ENCODE results near the gene TMEM175. TPM values are rescaled to one million over a fixed set of nuclear protein-coding genes. Genes with fewer than 3 reads are reported as not detected.

TMEM175 gene
- polyA plus RNA-seq, 1 of the 3 experiments (the other 2 are of a cell fraction), result 54.2 TPM

DNA sequence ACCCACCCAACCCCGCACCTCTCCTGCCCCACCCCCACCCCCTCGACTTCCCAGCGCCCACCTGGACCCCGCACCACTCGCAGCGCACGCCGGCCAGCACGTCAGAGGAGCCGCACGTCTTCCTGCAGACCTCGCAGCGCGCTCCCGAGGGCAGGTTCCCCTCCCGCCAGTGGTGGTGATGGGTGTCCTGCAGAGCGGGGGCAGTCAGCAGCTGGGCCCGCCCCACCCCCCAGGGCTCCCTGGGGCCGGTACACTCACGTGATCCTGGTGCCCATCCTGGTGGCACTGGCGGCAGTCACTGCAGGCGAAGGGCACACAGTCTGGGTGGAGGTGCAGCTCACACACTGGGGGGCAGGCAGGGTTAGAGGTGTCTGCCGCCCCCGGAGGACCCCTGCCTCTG, 36.0 kb downstream of the TMEM175 start:
- WGBS (ENCODE audit: low lambda C conversion rate), result 91% methylated on average over 9 of the region's 24 CpGs
- H3K27ac ChIP-seq (ENCODE audit: low read depth in 2 of 2, low read length in 1 of 2), result no peak overlapping the region

DNA sequence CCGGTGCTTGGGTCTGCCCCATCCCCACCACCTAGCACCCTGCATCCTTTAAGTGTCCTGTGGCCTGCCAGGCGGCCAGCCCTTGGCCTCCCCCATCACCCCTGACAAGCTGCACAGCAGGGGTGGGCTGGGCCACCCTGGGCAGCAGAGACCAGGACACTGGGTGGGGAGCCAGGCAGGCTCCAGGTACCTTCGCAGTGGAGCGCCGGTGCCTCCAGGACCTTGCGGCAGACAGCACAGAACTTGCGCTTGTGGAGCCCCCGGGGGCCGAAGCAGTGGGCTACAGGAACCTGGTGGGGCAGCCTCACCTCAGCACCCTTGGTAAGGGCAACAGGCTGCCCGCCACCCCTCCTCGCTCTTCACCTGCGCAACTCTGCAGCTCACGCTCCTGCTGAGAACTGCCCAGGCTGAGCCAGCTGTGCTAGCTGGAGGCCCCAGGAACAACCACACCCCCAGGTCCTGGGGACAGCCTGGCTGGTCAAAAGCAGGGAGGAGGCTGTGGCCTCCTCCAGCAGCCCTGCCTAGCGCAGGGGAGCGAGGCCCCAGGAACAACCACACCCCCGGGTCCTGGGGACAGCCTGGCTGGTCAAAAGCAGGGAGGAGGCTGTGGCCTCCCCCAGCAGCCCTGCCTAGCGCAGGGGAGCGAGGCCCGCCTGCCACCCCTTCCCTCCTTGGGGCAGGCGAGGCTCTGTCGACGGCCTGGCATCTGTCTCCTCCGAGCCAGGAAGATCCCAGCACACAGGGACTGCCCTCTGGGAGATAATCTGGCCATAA, 36.5 kb downstream of the TMEM175 start:
- H3K27ac ChIP-seq (ENCODE audit: low read depth in 2 of 2, low read length in 1 of 2), result no peak overlapping the region
- H3K9me2 ChIP-seq, result no peaks in the 10 kb centered on the region
- H3K9ac ChIP-seq, result no peak overlapping the region
- H3K27me3 ChIP-seq (ENCODE audit: insufficient read depth), result no peaks in the 10 kb centered on the region
- no peaks in the 10 kb centered on the region for H3K9me3 ChIP-seq
- POLR2A ChIA-PET, result no interaction called here
- H2AFZ ChIP-seq (ENCODE audit: low read depth), result no peak overlapping the region
- peaks cover 7 to 16% of the 10 kb centered on the region in 2 experiments; a peak in 1 of 4 replicates for H3K4me1 ChIP-seq (ENCODE audit: control insufficient read depth in 1 of 2, insufficient read depth in 2 of 2, low read depth in 1 of 2, low read length in 1 of 2)
- H4K20me1 ChIP-seq (ENCODE audit: insufficient read depth), result peaks cover 18% of the 10 kb centered on the region
- no peak for TF ChIP-seq SMC3 (IDR thresholded peaks at IDR 0.05; ENCODE audit: low read depth, low read length)
- WGBS (ENCODE audit: low lambda C conversion rate), result 100% methylated on average over 2 of the region's 23 CpGs
- peaks cover 0 to 23% of the 10 kb centered on the region in 2 experiments for H3K36me3 ChIP-seq (replicated peaks in 1 of 2; ENCODE audit: control insufficient read depth in 1 of 2, insufficient read depth in 2 of 2, low read length in 1 of 2)
- no peak overlapping the region for H3K4me2 ChIP-seq
- DNase-seq, result no peak
- CTCF ChIA-PET, result no interaction called here
- H3K79me2 ChIP-seq (ENCODE audit: insufficient read depth), result peaks cover 18% of the 10 kb centered on the region; the same call in 1 of the 2 replicates
- no peaks in the 10 kb centered on the region for H3F3A ChIP-seq (replicated peaks; ENCODE audit: insufficient read depth)
- no peak overlapping the region for H3K4me3 ChIP-seq (ENCODE audit: low read depth in 2 of 2, low read length in 1 of 2)

More for the DNA sequence above, 36.0 kb downstream of the TMEM175 start:
- Histone ChIP-seq H3K4me3 (ENCODE audit: low read depth in 2 of 2, low read length in 1 of 2) (no peak overlapping the region), H3K4me2 (no peak overlapping the region), H4K20me1 (ENCODE audit: insufficient read depth) (peaks cover 18% of the 10 kb centered on the region), H3K4me1 (ENCODE audit: control insufficient read depth in 1 of 2, insufficient read depth in 2 of 2, low read depth in 1 of 2, low read length in 1 of 2) (peaks cover 7 to 14% of the 10 kb centered on the region in 2 experiments; a peak in 1 of 4 replicates), H3F3A (replicated peaks; ENCODE audit: insufficient read depth) (no peaks in the 10 kb centered on the region), H2AFZ (ENCODE audit: low read depth) (no peak overlapping the region), H3K9me3 (no peaks in the 10 kb centered on the region), H3K9me2 (no peaks in the 10 kb centered on the region), H3K27me3 (ENCODE audit: insufficient read depth) (no peaks in the 10 kb centered on the region), H3K36me3 (replicated peaks in 1 of 2; ENCODE audit: control insufficient read depth in 1 of 2, insufficient read depth in 2 of 2, low read length in 1 of 2) (peaks cover 0 to 28% of the 10 kb centered on the region in 2 experiments), H3K79me2 (ENCODE audit: insufficient read depth) (peaks cover 18% of the 10 kb centered on the region; the same call in 1 of the 2 replicates), H3K9ac (no peak overlapping the region)
- ChIA-PET POLR2A (no interaction called here), CTCF (interaction anchor here (2.1 kb wide), 1 partner anchor 19 kb away, joined by 7 read pairs; the partner anchor contains the start of gene IDUA)
- no peak for DNase-seq
- TF ChIP-seq SMC3 (IDR thresholded peaks at IDR 0.05; ENCODE audit: low read depth, low read length) (no peak), MXI1 (IDR thresholded peaks at IDR 0.05; ENCODE audit: low read depth, low read length) (no peak), PBX3 (IDR thresholded peaks at IDR 0.05) (no peak), ELF1 (IDR thresholded peaks at IDR 0.05) (no peak), EZH2phosphoT487 (IDR thresholded peaks at IDR 0.05; ENCODE audit: borderline replicate concordance, low read depth) (no peak)

- no peak overlapping the region for H2AFZ ChIP-seq (ENCODE audit: low read depth)
- no peak overlapping the region for H3K4me3 ChIP-seq (ENCODE audit: low read depth in 2 of 2, low read length in 1 of 2)
- H3K9me3 ChIP-seq, result no peaks in the 10 kb centered on the region
- H3K79me2 ChIP-seq (ENCODE audit: insufficient read depth), result peaks cover 18% of the 10 kb centered on the region; the same call in 1 of the 2 replicates
- peaks cover 7 to 18% of the 10 kb centered on the region in 2 experiments; a peak in 1 of 4 replicates for H3K4me1 ChIP-seq (ENCODE audit: control insufficient read depth in 1 of 2, insufficient read depth in 2 of 2, low read depth in 1 of 2, low read length in 1 of 2)
- ChIA-PET POLR2A (no interaction called here), CTCF (interaction anchor here (0.7 kb wide), 1 partner anchor 40 kb away, joined by 3 read pairs; no protein-coding TSS in a partner anchor)
- peaks cover 18% of the 10 kb centered on the region for H4K20me1 ChIP-seq (ENCODE audit: insufficient read depth)
- no peak for DNase-seq
- TF ChIP-seq JUND (IDR thresholded peaks at IDR 0.05), result no peak
- TF ChIP-seq CHD2 (IDR thresholded peaks at IDR 0.05; ENCODE audit: low read length, partially characterized antibody), result no peak
- TF ChIP-seq PBX3 (IDR thresholded peaks at IDR 0.05), result no peak
- WGBS (ENCODE audit: low lambda C conversion rate), result 95% methylated on average over 25 of the region's 25 CpGs
- H3K9ac ChIP-seq, result no peak overlapping the region
- no peaks in the 10 kb centered on the region for H3F3A ChIP-seq (replicated peaks; ENCODE audit: insufficient read depth)
- H3K27me3 ChIP-seq (ENCODE audit: insufficient read depth), result no peaks in the 10 kb centered on the region
- no peak overlapping the region for H3K27ac ChIP-seq (ENCODE audit: low read depth in 2 of 2, low read length in 1 of 2)
- no peak overlapping the region for H3K4me2 ChIP-seq
- no peaks in the 10 kb centered on the region for H3K9me2 ChIP-seq
- H3K36me3 ChIP-seq (replicated peaks in 1 of 2; ENCODE audit: control insufficient read depth in 1 of 2, insufficient read depth in 2 of 2, low read length in 1 of 2), result peaks cover 0 to 14% of the 10 kb centered on the region in 2 experiments
Observed at GRCh38 chr4:970046-970745, 37.9 kb downstream of the TMEM175 start.

Data from SK-N-SH (cell line).